DOHH2 (cell line): Measurements from ENCODE around the gene ITPR1.

Source experiments
- CTCF ChIP-seq: fragments of 200-600 bp; sonication (generic); IDR thresholded peaks from one replicate; pipeline ENCODE4 v1.5.1; 2014; ENCODE audit warnings: antibody characterized with exemption, mild to moderate bottlenecking, low read depth, low read length; ENCODE audit not compliant: poor library complexity, severe bottlenecking
- EZH2phosphoT487 ChIP-seq: fragments of 200-600 bp; sonication (generic); IDR thresholded peaks from 2 replicates; pipeline ENCODE4 v1.6.1; 2017; ENCODE audit warnings: borderline replicate concordance, mild to moderate bottlenecking, antibody characterized with exemption, low read length, moderate library complexity, mixed read lengths

DNA sequence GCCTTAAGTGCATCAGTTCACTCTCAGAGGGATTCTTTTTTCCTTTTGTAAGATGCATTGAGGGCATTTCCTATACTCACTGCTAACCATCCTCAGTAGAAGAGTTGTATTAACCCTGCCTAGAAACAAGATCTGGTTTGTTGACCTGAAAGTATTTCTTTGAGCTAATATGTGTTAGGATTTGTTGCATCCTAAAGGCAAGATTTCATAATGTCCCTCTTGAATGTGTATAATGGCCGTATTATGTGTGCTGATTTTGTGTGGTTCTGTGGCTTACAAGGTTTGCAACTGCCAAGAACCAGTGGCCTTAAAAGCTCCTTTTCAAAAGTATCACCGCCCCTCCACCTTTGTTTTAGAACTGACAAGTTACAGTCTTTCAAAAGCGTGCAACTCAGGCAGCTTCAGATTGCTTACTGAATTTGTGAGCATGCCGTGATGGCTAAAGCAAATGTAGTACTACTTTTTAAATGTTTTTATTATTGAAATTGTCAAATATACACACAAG lies 304.1 kb downstream of the ITPR1 start:
- TF ChIP-seq CTCF (no peak), EZH2phosphoT487 (no peak)
